Panc1 (cell line): Measurements from ENCODE around the gene GNE. TPM values are rescaled to one million over a fixed set of nuclear protein-coding genes. Genes with fewer than 3 reads are reported as not detected.

Experiments
- ATAC-seq: fragments of 200-7000 bp; cut with Tn5 transposase; 2 replicates; pipeline ENCODE4 v1.9.1; 2020; ENCODE audit warnings: mild to moderate bottlenecking, moderate library complexity
- BruUV-seq: library from RNA; stranded (reverse); fragments of 400-500 nt; replicated peaks from 2 replicates; lab custom pipeline; 2021; lab: Mats Ljungman, UMichigan
- CTCF ChIA-PET: fragments of 300-600 bp; sonication (Branson Sonifier 250); formaldehyde crosslinking; loops from one replicate; lab custom pipeline; 2022; ENCODE audit warnings: antibody characterized with exemption; lab: Charles Lee
- POLR2A ChIA-PET: fragments of 300-600 bp; sonication (Branson Sonifier 250); formaldehyde crosslinking; loops from one replicate; lab custom pipeline; 2022; ENCODE audit warnings: antibody characterized with exemption; lab: Charles Lee
- DNase-seq: peaks from one replicate; pipeline ENCODE4 v3.0.0-alpha.2; 2010; ENCODE audit warnings: low read depth, low spot score
- H3K27ac ChIP-seq: 2 replicates; pipeline ENCODE4 v1.5.1; 2011; ENCODE audit warnings: mild to moderate bottlenecking, low read length, inconsistent platforms
- H3K27me3 ChIP-seq: fragments of 200-500 bp; sonication (Bioruptor generic); 2 replicates; pipeline ENCODE4 v1.6.0; 2014; ENCODE audit warnings: low read length, inconsistent platforms; ENCODE audit not compliant: control insufficient read depth, insufficient read depth
- H3K36me3 ChIP-seq: fragments of 200-500 bp; sonication (Bioruptor generic); 2 replicates; pipeline ENCODE4 v1.5.1; 2014; ENCODE audit warnings: inconsistent platforms, mild to moderate bottlenecking, low read length, moderate library complexity; ENCODE audit not compliant: control insufficient read depth, insufficient read depth
- H3K4me1 ChIP-seq: 2 replicates; pipeline ENCODE4 v1.5.1; 2011; ENCODE audit warnings: inconsistent platforms, mild to moderate bottlenecking, low read length, moderate library complexity; ENCODE audit not compliant: control insufficient read depth, insufficient read depth
- H3K4me3 ChIP-seq, 2 experiments: 2 replicates each; pipeline ENCODE4 v1.5.1; 2011 to 2012; ENCODE audit warnings: low read depth in 2 of 2, low read length in 2 of 2, mild to moderate bottlenecking in 2 of 2, inconsistent platforms in 1 of 2, moderate library complexity in 1 of 2
- H3K9me3 ChIP-seq: fragments of 200-500 bp; sonication (Bioruptor generic); 2 replicates; pipeline ENCODE4 v1.5.1; 2014; ENCODE audit warnings: low read depth, mild to moderate bottlenecking, inconsistent platforms, low read length, moderate library complexity; ENCODE audit not compliant: control insufficient read depth, insufficient read depth
- CTCF ChIP-seq: fragments of 450-650 bp; IDR thresholded peaks from 2 replicates; pipeline ENCODE4 v1.5.1; 2017; ENCODE audit warnings: mild to moderate bottlenecking
- POLR2AphosphoS5 ChIP-seq: IDR thresholded peaks from 2 replicates; pipeline ENCODE4 v1.6.1; 2012; ENCODE audit warnings: mild to moderate bottlenecking, low read depth, low read length, moderate library complexity
- REST ChIP-seq, 2 experiments: IDR thresholded peaks; 2 replicates each; pipeline ENCODE4 v1.6.1; 2011 to 2012; ENCODE audit warnings: low read depth in 2 of 2, control low read depth in 1 of 2, low read length in 1 of 2, mild to moderate bottlenecking in 1 of 2, moderate library complexity in 1 of 2; ENCODE audit not compliant: insufficient read depth in 1 of 2
- SIN3A ChIP-seq: IDR thresholded peaks from 2 replicates; pipeline ENCODE4 v1.6.1; 2012; ENCODE audit warnings: low read depth, mild to moderate bottlenecking, low read length, moderate library complexity, borderline replicate concordance; ENCODE audit not compliant: insufficient read depth
- TCF7L2 ChIP-seq: IDR thresholded peaks from 2 replicates; pipeline ENCODE4 v1.6.1; 2011; ENCODE audit warnings: mild to moderate bottlenecking, low read depth, low read length, inconsistent platforms
- in situ Hi-C: cut with HindIII; loops from 2 replicates; pipeline ENCODE4 v1.10.0; 2016; ENCODE audit warnings: low sequenced_read_pairs, low pct_unique_long_range_greater_than_20kb
- intact Hi-C: fragments of 100-400 bp; cut with micrococcal nuclease; formaldehyde crosslinking; loops from one replicate; pipeline ENCODE4 v1.10.0; 2022; ENCODE audit not compliant: unreplicated experiment
- total RNA-seq: library from RNA; stranded (reverse); gene quantifications from one replicate; pipeline ENCODE4 v1.2.1, GENCODE V29; 2021; ENCODE audit not compliant: unreplicated experiment

GNE gene
- total RNA-seq, 1 experiment from 2014 or later, result 107 TPM

- peaks cover 18% of the 10 kb centered on the region for H3K36me3 ChIP-seq
- H3K27me3 ChIP-seq, result no peaks in the 10 kb centered on the region
- no peak for TF ChIP-seq CTCF
- TF ChIP-seq REST (IDR thresholded peaks at IDR 0.05; ENCODE audit: insufficient read depth in 1 of 2, low read depth in 2 of 2, low read length in 1 of 2), result no peak
- no peak for TF ChIP-seq POLR2AphosphoS5
- TF ChIP-seq TCF7L2, result no peak
- TF ChIP-seq SIN3A, result no peak
- peak overlapping the region; percentile 99 for H3K27ac ChIP-seq
- ChIA-PET CTCF (no interaction called here), POLR2A (interaction anchor here (0.5 kb wide), 1 partner anchor 38 kb away, joined by 4 read pairs; no protein-coding TSS in a partner anchor)
- H3K4me1 ChIP-seq, result peaks cover 30% of the 10 kb centered on the region
- BruUV-seq, result no TSS peak
- DNase-seq (no peak), ATAC-seq (no peak)
- intact Hi-C loops (no loop called here), in situ Hi-C loops (no loop called here)
- peak overlapping the region; percentile 78 to 97 for H3K4me3 ChIP-seq
- no peaks in the 10 kb centered on the region for H3K9me3 ChIP-seq
Observed at GRCh38 chr9:36193023-36193422, 65.2 kb downstream of the GNE start.

GRCh38 chr9:36192196-36192595 is 66.1 kb downstream of the GNE start:
- intact Hi-C loops (no loop called here), in situ Hi-C loops (no loop called here)
- no peaks in the 10 kb centered on the region for H3K27me3 ChIP-seq
- TF ChIP-seq REST (IDR thresholded peaks at IDR 0.05; ENCODE audit: insufficient read depth in 1 of 2, low read depth in 2 of 2, low read length in 1 of 2) (no peak), CTCF (no peak), TCF7L2 (peak; percentile 75; the same call in 1 of the 2 replicates)
- peak overlapping the region; percentile 99 for H3K27ac ChIP-seq
- H3K4me3 ChIP-seq, result peak overlapping the region; percentile 78 to 97
- no peak for DNase-seq
- no peaks in the 10 kb centered on the region for H3K9me3 ChIP-seq
- ChIA-PET POLR2A (no interaction called here), CTCF (interaction anchor here (1.2 kb wide), 1 partner anchor 14 kb away, joined by 4 read pairs; no protein-coding TSS in a partner anchor)
- peaks cover 11% of the 10 kb centered on the region for H3K36me3 ChIP-seq
- BruUV-seq, result no TSS peak
- no peak for ATAC-seq
- peaks cover 30% of the 10 kb centered on the region for H3K4me1 ChIP-seq
